ENCODE results near the gene NPB.

The NPB gene

DNA sequence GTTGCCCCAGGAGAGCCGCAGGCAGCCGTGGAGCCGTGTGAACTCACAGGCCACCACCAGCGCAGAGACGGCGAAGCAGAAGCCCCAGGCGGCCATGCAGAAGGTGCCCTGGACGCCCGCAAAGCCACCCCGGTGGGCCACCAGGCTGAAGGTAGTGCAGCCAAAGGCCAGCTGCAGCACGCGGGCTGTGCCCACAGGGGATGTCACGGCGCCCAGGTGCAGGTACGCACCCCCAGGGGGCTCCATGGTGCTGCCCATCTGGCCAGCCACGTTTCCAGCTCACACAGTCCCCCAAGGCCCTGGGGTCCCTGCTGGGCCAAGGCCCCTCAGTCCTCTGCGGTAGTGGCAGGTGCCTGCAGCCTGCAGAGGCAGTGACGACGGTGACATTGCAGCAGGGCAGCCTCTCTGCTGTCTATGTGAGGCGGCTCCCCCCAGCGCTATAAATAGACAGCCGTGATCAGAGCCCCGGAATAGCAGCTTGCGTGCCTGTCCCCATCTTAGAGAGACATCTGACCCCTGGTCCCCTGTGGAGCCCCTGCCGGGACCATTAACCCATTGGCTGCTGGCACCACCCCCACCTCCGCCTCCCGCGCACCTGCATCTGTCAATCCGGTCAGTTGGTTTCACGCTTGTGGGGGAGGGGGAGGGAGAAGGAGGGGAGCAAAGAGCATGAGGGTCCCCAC lies 39.6 kb downstream of the NPB start:
- no peak for DNase-seq (ENCODE audit: low read depth)

DNA sequence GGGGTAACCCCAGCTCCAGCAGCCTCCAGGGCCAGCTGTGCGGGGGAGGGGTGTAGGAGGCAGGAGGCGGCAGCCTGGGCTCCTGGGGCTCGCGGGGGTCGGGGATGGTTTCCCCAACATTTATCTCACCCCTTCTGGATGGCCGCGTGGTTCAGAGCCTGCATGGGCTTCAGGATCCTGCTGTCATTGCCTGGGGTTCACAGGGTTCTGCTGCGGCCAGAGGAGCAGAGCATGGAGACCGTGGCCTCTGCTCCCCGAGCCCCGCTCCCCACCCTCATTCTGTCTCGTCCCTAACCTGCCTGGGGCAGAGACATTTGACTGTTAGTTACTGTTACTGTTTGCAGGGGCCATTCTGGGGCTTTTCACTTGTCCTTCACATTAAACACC lies 40.1 kb downstream of the NPB start:
- no peak for DNase-seq (ENCODE audit: low read depth)

DNA sequence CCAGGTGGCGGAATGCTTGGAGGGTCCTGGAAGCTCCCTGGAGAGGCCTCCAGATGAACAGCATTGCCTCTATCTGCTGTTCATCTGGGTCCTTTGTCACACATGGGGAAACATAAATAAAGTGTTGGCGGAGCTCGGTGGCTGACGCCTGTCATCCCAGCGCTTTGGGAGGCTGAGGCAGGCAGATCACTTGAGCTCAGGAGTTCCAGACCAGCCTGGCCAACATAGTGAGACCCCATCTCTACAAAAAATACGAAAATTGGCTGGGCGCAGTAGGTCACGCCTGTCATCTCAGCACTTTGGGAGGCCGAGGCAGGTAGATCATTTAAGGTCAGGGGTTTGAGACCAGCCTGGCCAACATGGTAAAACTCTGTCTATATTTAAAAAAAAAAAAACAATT lies 42.8 kb downstream of the NPB start:
- DNase-seq (ENCODE audit: low read depth), result no peak

DNA sequence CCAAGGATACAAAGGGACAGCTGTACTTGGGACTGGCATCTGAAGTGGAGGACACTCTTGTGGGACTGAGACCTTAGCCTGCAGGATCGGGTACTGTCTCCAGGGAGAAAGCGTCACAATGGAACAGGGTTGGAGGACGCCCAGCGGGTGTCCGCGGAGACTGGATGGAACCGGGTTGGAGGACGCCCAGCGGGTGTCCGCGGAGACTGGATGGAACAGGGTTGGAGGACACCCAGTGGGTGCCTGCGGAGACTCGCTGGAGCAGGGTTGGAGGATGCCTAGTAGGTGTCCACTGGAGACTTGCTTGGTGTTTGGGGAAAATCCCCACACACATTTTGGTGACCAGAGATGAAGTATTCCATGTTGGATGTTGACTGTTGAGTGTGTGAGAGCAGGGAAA lies 45.2 kb downstream of the NPB start, which contains the start of gene MYADML2:
MYADML2 (minus strand) TSS at position 45 of the 400 bp plus-strand sequence. CDS start 5,492 bp downstream, outside the sequence.
- DNase-seq (ENCODE audit: low read depth), result no peak

DNA sequence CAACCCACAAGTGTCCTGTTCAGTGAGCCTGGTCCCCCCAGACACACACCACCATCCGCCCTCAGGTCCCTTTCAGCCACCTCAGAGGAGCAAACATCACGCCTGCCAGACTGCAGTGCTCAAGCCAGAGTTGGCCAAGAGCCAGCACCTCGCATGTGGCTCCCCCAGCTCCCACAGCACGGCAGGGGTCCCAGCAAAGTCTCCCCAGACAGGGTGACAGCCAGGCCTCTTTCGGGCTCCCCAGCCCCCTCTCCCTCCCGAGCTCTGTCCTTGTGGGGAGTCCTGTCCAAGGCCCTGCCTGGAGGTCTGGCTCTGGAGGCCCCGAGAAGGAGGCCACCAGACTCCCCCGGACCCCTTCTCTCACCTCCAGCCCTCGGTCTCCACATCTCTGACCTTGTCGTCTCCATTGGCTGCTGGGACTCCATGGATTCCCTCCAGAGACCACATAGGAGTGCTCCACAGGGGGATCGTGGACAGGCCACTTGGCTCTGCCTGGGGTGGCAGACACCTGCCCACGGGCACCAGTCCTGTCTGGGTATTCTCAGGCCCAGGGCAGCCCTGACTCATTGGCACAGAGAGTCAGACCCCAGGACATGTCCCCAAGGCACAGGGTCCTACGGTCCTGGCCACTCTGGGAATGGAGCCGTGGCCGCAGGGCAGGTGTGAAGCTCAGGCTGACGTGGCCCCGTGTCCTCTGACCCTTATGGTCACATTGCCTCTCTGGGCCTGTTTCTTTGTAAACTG lies 46.8 kb downstream of the NPB start:
- DNase-seq (ENCODE audit: low read depth), result no peak

DNA sequence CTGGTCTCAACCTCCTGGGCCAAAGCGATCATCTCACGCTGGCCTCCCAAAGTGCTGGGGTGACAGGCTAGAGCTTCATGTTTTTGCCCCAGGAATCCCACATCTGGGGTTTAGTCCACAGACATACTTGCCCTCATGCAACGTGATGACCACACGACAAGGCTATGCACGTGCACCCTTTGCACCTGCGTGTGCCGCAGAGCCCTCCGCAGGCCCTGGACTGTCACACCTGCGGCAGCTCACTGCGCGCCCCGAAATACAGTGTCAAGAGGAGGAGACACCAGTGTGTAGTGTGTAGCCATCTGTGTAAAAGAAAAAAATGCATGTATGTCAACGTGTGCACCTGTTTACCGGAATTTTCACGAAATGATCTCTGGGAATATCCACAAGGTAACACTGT lies 48.5 kb downstream of the NPB start:
- no peak for DNase-seq (ENCODE audit: low read depth)

DNA sequence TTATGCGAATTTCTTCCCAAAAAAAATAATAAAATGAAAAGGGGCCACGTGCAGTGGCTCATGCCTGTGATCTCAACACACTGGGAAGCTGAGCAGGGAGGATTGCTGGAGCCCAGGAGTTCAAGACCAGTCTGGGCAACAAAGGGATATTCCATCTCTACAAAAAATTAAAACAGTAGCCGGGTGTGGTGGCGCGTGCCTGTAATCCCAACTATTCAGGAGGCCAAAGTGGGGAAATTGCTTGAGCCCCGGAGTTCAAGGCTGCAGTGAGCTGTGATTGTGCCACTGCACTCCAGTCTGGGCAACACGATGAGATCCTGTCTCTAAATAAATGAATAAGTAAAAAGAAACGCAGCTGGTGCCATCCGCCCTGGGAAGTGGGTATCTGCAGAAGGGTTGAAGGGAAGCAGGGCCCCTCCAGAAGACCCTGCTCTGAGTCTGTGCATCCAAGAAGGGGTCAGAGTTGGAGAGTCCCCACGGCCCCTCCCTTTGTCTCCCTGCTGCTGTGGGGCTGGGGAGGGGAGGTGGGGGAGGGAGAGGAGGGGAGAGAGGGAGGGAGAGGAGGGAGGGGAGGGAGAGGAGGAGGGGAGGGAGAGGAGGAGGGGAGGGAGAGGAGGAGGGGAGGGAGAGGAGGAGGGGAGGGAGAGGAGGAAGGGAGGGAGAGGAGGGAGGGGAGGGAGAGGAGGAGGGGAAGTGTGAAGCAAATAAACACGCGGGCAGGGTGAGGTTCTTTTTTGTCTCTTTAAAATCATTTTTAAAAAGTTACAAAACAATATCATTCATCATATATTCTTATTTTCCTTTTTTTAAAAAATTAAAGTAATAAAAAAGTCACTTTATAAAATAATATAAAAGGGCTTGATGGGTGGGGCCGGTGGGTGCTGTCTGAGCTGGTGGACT lies 50.0 kb downstream of the NPB start:
- no peak for DNase-seq (ENCODE audit: low read depth)
